ENCODE measurements around the gene C8G. TPM values are rescaled to one million over a fixed set of nuclear protein-coding genes. Genes with fewer than 3 reads are reported as not detected.

C8G gene
- total RNA-seq, 1 experiment from 2014 or later: 2.9 TPM

GRCh38 chr9:136939431-136939995 lies 5.5 kb upstream of the C8G start:
- no peaks in the 10 kb centered on the region for H3K27me3 ChIP-seq (ENCODE audit: control insufficient read depth, insufficient read depth, low read length)
- peaks cover 7% of the 10 kb centered on the region for H3K36me3 ChIP-seq (ENCODE audit: control insufficient read depth, insufficient read depth, low read length)
- H3K9me3 ChIP-seq (ENCODE audit: control insufficient read depth, insufficient read depth, low read depth, low read length): no peaks in the 10 kb centered on the region
- in situ Hi-C loops (cut with HindIII; ENCODE audit: low pct_unique_long_range_greater_than_20kb, low sequenced_read_pairs): no loop called here
- TF ChIP-seq POLR2AphosphoS5 (IDR thresholded peaks at IDR 0.05; ENCODE audit: low read depth, low read length) (no peak), TCF7L2 (IDR thresholded peaks at IDR 0.05; ENCODE audit: low read depth, low read length) (no peak), CTCF (IDR thresholded peaks at IDR 0.05) (no peak), SIN3A (IDR thresholded peaks at IDR 0.05; ENCODE audit: borderline replicate concordance, insufficient read depth, low read depth, low read length) (no peak), REST (IDR thresholded peaks at IDR 0.05; ENCODE audit: insufficient read depth in 1 of 2, low read depth in 2 of 2, low read length in 1 of 2) (no peak)
- ATAC-seq: no peak
- intact Hi-C loops (cut with micrococcal nuclease; ENCODE audit: unreplicated experiment): no loop called here
- DNase-seq (ENCODE audit: low read depth, low spot score): no peak
- POLR2A ChIA-PET: no interaction called here
- H3K4me1 ChIP-seq (ENCODE audit: control insufficient read depth, insufficient read depth, low read length): no peaks in the 10 kb centered on the region; the same call in 1 of the 2 replicates
- no peak overlapping the region for H3K4me3 ChIP-seq (ENCODE audit: low read depth in 2 of 2, low read length in 2 of 2)
- no peak overlapping the region for H3K27ac ChIP-seq (ENCODE audit: low read length)
- CTCF ChIA-PET: interaction anchor here (0.9 kb wide), 1 partner anchor 97 kb away, joined by 8 read pairs; no protein-coding TSS in a partner anchor
- BruUV-seq (replicated peaks): no TSS peak

- POLR2A ChIA-PET: no interaction called here
- Histone ChIP-seq H3K9me3 (ENCODE audit: control insufficient read depth, insufficient read depth, low read depth, low read length) (no peaks in the 10 kb centered on the region), H3K27ac (ENCODE audit: low read length) (no peak overlapping the region), H3K4me3 (ENCODE audit: low read depth in 2 of 2, low read length in 2 of 2) (no peak overlapping the region), H3K4me1 (ENCODE audit: control insufficient read depth, insufficient read depth, low read length) (peaks cover 3% of the 10 kb centered on the region), H3K36me3 (ENCODE audit: control insufficient read depth, insufficient read depth, low read length) (peaks cover 7% of the 10 kb centered on the region; the same call in 1 of the 2 replicates), H3K27me3 (ENCODE audit: control insufficient read depth, insufficient read depth, low read length) (no peaks in the 10 kb centered on the region)
- BruUV-seq (replicated peaks): no TSS peak
- ATAC-seq (no peak), DNase-seq (ENCODE audit: low read depth, low spot score) (no peak)
- TF ChIP-seq CTCF (IDR thresholded peaks at IDR 0.05) (no peak), POLR2AphosphoS5 (IDR thresholded peaks at IDR 0.05; ENCODE audit: low read depth, low read length) (0 out of 2 replicates have a peak, but pooled peaks have one; percentile 16)
- intact Hi-C loops (cut with micrococcal nuclease; ENCODE audit: unreplicated experiment) (loop anchor here (10.0 kb wide), 1 partner anchor 95 kb away; the partner anchor contains the start of gene FUT7), in situ Hi-C loops (cut with HindIII; ENCODE audit: low pct_unique_long_range_greater_than_20kb, low sequenced_read_pairs) (no loop called here)
- CTCF ChIA-PET: no interaction called here
Observed at GRCh38 chr9:136939996-136940525, 5.0 kb upstream of the C8G start.
